ENCODE data around the gene AGL.
A peak's percentile ranks its signal among the peaks of the same experiment; 100 is the strongest.
"Not testable (repeated sequence)": the region's sequence is repeated elsewhere in the genome, so short reads cannot be mapped to it uniquely, and the experiment has no call there.

AGL gene

DNA sequence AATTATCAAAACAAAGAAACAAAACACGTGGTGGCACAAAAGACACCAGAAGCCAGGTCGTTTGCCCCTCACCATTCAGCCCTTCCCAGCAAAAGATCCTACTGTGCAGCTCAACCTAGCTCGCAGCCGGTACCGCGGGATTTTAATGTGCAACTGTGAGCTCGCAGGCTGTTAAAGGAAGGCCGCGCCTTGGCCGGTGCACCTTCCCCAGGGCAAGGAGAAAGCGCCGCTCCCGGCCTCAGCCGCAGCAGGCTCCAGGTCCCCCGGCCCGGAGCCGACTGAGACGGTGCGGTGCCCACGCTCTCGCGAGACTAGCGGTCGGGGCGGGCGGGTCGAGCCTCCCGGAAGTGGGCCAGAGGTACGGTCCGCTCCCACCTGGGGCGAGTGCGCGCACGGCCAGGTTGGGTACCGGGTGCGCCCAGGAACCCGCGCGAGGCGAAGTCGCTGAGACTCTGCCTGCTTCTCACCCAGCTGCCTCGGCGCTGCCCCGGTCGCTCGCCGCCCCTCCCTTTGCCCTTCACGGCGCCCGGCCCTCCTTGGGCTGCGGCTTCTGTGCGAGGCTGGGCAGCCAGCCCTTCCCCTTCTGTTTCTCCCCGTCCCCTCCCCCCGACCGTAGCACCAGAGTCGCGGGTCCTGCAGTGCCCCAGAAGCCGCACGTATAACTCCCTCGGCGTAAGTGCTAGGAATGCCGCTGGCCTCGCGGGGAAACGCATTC is at the start of gene AGL:
Gene AGL (plus strand): TSS at position 618 of the 715 bp plus-strand sequence. CDS start 682 bp downstream, outside the sequence.
- no peak for TF ChIP-seq GATA1 (IDR thresholded peaks at IDR 0.05; ENCODE audit: low read depth, low read length)
- TF ChIP-seq POLR2A (IDR thresholded peaks at IDR 0.05; ENCODE audit: low read length) = peak; percentile 76
- DNase-seq = peak; percentile 85 to 90

DNA sequence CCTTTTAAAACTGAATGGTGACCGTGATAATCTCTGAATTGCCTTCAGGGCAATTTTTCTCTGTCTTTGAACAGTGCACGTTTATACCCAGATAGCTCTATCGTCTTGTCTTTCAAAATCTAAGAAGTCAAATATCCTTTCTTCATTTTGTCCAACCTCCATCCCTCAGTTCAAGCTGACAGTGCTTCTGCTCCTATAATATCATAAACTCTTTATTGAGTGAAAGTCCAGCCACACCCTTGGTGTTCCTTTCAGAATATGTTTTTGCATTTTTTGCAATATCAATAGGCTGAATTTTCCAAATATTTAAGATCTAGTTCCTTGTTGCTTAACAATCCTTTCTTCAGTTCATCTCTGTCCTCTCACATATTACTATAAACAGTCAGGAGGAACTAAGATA is 48.6 kb upstream of the AGL start:
- no peak for DNase-seq
- no peak for TF ChIP-seq POLR2A (IDR thresholded peaks at IDR 0.05; ENCODE audit: low read length)
- TF ChIP-seq GATA1 (IDR thresholded peaks at IDR 0.05; ENCODE audit: low read depth, low read length) = no peak

DNA sequence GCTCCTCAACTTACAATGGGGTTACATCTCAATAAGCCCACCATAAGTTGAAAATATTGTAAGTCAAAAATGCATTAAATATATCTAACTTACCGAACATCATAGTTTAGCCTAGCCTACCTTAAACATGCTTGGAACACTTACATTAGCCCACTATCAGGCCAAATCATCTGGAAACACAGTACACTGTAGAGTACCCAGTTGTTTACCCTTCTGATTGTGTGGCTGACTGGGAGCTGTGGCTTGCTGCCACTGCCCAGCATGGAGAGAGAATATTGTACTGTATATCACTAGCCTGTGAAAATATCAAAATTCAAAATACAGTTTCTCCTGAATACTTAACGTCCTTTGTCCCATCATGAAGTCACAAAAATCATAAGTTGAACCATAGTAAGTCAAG is 43.3 kb upstream of the AGL start:
- DNase-seq = peak in 1 of 2 experiments; percentile 12
- TF ChIP-seq GATA1 (IDR thresholded peaks at IDR 0.05; ENCODE audit: low read depth, low read length) (no peak), POLR2A (IDR thresholded peaks at IDR 0.05; ENCODE audit: low read length) (no peak)

DNA sequence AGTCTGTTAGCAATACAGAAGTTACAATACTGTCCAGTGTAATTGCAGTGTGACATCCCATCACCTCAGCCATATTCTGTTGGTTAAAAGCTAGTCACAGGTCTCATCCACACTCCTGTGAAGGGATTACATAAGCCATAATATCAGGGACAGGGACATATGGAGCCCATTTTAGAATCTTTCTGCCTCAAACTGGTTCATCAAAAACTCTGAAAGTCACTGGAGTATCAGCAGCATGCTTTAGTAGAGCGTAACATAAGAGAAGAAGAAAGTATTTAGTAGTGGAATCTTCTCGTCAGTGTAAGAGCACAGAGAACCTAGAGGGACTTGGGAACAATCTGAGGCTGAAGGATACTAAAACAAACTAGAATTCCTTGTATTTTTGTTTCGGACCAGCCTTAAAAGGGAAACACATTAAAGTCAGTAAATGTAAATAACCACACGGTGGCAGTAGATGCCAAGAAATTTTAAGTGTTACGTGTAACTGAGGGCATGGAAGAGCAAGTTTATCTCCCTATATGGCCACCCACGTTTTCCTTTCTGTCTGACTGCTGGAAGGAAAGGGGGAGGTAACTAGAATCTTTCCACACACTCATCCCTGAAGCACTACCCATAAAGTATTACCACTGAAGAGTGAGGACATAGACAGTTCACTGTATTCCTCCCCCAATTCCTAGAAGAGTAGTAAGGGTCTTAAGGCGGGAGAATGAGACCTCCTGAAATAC is 41.6 kb upstream of the AGL start:
- peak; percentile 88 to 90 for DNase-seq

DNA sequence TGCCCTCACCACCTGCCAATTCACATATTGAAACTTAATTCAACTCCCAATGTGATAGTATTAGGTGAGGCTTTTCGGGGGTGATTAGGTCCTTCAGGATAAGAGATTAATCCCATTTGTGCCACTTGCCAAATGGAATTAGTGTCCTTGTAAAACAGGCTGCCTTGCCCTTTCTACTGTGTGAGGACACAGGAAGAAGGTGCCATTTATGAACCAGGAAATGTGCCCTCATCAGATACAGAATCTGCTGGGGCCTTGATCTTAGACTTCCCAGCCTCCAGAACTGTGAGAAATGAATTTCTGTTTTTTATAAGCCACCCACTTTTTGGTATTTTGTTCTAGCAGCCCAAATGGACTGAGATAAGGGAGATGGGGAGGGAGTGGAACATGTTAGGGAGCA is 39.1 kb upstream of the AGL start:
- DNase-seq = peak in 1 of 2 experiments; percentile 12
- TF ChIP-seq GATA1 (IDR thresholded peaks at IDR 0.05; ENCODE audit: low read depth, low read length) (no peak), POLR2A (IDR thresholded peaks at IDR 0.05; ENCODE audit: low read length) (no peak)

More for the DNA sequence above, 41.6 kb upstream of the AGL start:
- TF ChIP-seq POLR2A (IDR thresholded peaks at IDR 0.05; ENCODE audit: low read length) (no peak), GATA1 (IDR thresholded peaks at IDR 0.05; ENCODE audit: low read depth, low read length) (no peak)

DNA sequence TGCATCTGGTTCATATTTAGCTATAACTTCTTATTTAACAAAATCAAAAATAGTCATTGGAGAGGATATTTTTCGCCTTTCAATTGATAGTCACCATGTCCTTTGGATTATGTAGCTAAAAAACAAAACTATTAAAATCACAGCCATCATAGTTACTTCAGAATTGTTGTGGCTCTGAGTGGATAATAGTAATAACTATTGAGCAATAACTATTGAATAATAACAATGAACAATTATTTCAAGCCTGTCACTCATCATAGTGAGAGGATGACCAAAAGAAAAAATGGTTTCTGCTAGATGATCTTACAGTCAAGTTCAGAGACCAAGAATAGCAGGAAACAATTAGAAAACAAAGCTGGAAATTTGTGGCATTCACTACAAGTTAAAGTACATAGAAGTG is 38.4 kb upstream of the AGL start:
- DNase-seq = no peak
- TF ChIP-seq GATA1 (IDR thresholded peaks at IDR 0.05; ENCODE audit: low read depth, low read length) (no peak), POLR2A (IDR thresholded peaks at IDR 0.05; ENCODE audit: low read length) (no peak)

DNA sequence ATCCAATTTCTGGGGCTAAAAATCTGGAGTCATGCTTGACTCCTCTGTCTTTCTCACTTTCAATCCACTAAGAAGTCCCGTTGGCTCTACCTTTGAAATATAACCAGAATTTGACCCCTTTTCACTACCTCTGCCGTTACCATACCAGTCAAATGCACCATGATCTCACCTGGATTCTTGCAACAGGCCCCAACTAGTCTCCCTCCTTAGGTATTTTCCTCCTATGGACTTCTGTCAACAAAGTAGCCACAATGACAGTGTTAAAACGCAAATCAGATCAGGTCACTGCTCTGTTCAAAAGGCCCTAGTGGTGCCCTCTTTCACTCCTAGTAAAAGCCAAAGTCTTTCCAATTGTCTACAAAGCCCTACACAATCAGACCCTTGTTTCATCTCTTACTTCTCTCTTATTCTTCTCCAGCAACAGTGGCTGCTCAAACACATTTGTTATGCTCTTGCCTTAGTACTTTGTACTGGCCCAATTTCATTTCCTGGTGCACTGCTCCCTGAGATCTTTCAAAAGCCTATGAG is 35.7 kb upstream of the AGL start:
- no peak for TF ChIP-seq GATA1 (IDR thresholded peaks at IDR 0.05; ENCODE audit: low read depth, low read length)
- no peak for TF ChIP-seq POLR2A (IDR thresholded peaks at IDR 0.05; ENCODE audit: low read length)
- no peak for DNase-seq

DNA sequence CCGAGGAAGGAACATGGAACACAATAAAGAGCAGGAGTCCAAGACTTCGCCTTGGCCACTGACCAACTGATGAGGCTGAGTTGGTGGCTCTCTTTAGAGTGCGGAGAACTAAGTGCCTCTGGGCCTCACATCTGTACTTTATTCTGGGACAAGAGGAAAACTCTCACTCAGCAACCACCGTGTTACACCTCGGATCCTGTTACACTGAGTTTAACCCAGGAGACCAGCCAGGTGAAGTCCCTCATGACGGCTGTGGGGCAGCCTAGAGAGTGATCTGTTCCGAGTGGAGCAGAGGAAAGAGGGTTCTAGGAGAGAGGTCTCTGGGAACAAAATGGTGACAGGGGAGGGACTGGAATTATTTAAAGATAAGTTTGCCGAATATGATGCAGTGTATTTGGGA is 33.5 kb upstream of the AGL start:
- TF ChIP-seq POLR2A (IDR thresholded peaks at IDR 0.05; ENCODE audit: low read length) = no peak
- no peak for TF ChIP-seq GATA1 (IDR thresholded peaks at IDR 0.05; ENCODE audit: low read depth, low read length)

DNA sequence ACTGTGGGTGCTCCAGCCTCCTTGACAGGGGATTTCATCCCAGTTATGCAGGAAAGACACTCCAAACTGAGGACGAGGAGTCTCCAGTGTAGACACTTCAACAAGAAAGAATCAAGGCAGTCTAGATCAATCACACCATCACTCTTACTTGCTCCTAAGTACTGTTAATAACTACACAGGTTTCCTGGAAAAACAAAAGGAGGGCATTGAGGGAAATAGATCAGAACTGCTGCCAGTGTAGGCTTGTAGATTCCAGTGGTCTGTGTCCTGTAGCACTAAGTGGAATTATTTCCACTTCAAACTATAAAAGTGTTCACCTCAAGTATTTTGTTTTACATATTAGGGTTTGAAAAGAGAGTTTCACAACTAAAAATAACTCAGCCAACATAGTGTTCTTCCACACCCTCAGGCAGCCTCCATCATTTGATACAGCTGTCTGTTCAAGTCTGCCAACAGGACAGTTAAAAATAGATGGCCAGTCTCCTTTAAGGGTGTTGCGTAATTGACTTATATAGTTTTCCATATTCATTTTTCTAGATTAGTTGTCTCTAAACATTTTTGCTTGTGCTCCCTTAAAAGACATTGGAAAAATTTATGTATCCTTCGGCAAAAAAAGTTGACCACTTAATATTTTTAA is 32.0 kb upstream of the AGL start:
- no peak for TF ChIP-seq POLR2A (IDR thresholded peaks at IDR 0.05; ENCODE audit: low read length)
- TF ChIP-seq GATA1 (IDR thresholded peaks at IDR 0.05; ENCODE audit: low read depth, low read length) = no peak
- DNase-seq = no peak

More for the DNA sequence above, 33.5 kb upstream of the AGL start:
- DNase-seq = no peak

DNA sequence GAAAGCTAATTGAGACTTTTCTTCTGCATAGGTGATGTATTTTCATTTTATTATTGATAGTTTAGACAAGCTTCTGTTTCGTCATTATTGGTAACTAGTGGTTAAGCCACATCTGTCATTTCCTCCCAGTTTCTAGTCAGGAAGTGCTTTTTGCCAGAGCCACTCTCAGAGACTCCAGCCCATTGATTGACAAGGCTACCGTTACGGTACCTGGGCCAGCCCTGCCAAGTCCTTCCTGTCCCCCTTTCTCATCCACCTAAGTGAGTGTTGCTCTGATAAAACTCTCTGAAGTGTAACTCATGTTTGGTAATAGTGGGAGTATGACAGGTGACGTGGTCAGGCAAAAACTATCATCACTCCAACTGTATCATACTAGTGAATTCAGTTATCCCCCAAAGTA is 29.6 kb upstream of the AGL start:
- TF ChIP-seq GATA1 (IDR thresholded peaks at IDR 0.05; ENCODE audit: low read depth, low read length) = no peak
- no peak for TF ChIP-seq POLR2A (IDR thresholded peaks at IDR 0.05; ENCODE audit: low read length)
- DNase-seq = no peak

DNA sequence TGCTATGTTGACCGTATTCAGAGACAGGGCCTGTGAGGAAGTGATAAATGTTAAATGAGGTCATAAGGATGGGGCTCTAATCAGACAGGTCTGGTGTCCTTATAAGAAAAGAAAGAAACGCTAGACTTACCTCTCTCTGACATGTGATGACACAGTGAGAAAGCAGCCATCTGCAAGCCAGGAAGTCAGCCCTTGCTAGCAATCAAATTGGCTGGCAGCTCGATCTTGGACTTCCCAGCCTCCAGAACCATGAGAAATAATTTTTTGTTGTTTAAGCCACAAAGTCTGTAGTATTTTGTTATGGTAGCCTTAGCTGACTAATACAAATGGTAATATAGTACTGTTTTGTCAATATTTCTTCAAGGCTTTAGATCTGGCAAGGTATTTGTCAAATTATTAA is 25.1 kb upstream of the AGL start:
- TF ChIP-seq GATA1 (IDR thresholded peaks at IDR 0.05; ENCODE audit: low read depth, low read length) (no peak), POLR2A (IDR thresholded peaks at IDR 0.05; ENCODE audit: low read length) (no peak)
- DNase-seq = no peak

DNA sequence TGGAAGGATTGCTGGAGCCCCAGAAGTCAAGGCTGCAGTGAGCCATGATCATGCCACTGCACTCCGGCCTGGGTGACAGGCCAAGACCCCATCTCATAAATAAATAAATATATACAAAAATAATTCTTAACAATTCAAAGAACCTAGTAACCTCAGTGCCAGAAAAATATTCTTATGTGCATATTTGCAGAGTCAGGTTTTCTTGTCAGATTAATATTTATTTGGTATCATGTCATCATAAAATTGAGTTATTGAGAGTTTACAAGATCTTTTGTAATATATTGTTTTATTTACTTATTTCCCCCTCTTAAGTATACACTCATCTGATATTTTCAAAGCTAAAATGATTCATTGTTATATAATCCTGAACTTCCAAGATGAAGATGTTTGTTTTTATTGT is 24.5 kb upstream of the AGL start:
- no peak for DNase-seq
- TF ChIP-seq GATA1 (IDR thresholded peaks at IDR 0.05; ENCODE audit: low read depth, low read length) = no peak
- TF ChIP-seq POLR2A (IDR thresholded peaks at IDR 0.05; ENCODE audit: low read length) = no peak

DNA sequence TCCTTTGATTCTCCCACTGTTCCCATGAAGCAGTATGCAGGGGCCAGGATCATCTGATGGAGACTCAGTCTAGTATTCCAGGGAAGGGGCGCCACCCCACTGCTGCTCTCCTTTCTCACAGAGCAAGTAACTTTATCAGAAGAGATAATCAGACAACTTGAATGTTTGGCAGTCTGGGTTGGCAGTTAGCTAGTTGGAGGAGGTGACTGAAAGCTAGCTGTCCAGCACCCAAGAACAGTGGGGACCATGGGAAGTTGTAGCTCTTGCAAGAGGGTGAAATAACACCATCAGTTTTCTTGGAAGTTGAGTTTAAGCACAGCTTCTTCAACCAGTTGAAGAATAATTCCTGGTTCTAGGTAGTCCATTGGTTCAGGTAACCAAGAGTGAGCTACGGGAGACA is 22.2 kb upstream of the AGL start:
- TF ChIP-seq POLR2A (IDR thresholded peaks at IDR 0.05; ENCODE audit: low read length) = no peak
- TF ChIP-seq GATA1 (IDR thresholded peaks at IDR 0.05; ENCODE audit: low read depth, low read length) = no peak

DNA sequence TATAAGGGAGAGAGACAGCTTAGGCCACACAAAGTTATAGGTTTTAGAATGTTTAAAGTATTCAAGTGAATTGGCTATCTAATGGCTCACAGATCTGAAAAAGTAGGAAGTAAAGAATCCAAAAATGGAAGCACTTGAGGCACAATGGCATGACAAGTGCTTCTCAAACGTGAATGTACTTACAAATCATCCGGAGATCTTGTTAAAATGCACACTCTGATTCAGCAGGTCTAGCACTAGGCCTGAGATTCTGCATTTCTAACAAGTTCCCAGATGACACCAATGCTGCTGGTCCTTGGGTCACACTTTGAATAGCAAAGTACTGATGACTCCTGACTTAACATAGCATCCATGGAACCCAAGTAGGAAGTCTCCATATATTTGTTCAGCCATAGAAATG is 20.9 kb upstream of the AGL start:
- TF ChIP-seq POLR2A (IDR thresholded peaks at IDR 0.05; ENCODE audit: low read length) = no peak
- TF ChIP-seq GATA1 (IDR thresholded peaks at IDR 0.05; ENCODE audit: low read depth, low read length) = no peak
- DNase-seq = no peak

More for the DNA sequence above, 22.2 kb upstream of the AGL start:
- DNase-seq = peak in 1 of 2 experiments; percentile 40

DNA sequence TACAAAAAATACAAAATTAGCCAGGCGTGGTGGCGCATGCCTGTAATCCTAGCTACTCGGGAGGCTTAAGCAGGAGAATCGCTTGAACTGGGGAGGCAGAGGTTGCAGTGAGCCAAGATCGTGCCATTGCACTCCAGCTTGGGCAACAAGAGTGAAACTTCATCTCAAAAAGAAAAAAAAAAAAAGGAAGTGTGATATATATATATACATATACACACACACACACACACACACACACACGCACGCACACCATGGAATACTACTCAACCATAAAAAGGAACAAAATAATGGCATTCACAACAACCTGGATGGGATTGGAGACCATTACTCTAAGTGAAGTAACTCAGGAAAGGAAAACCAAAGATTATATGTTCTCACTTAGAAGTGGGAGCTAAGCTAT is 16.2 kb upstream of the AGL start:
- DNase-seq = not testable (repeated sequence)

DNA sequence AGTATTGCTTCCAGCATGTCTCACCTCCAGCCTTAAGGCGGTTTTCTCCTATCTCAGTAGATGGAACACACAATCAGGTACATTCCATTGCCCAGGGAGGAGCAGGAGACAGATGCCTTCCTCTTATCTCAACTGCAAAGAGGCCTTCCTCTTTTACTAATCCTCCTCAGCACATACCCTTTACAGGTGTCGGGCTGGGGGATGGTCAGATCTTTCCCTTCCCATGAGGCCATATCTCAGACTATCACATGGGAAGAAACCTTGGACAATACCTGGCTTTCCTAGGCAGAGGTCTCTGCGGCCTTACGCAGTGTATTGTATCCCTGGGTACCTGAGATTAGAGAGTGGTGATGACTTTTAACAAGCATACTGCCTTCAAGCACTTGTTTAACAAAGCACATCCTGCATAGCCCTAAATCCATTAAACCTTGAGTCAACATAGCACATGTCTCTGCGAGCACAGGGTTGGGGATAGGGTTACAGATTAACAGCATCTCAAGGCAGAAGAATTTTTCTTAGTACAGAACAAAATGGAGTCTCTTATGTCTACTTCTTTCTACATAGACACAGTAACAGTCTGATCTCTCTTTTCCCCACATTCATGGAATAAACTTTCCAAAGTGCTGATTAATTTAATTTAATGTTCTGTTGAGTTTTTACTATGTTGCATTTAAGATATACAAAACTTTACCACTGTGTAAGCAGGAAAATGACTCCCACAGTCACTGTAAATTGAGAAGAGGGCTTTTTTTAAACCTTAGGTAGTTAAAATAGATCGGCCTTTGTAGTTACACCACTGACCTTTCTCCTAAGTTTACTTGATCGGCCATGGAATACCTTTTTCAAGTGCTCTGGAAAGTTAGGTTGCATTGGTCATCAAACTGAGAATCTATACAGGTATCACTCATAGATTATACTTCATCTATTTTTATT is 13.7 kb upstream of the AGL start:
- DNase-seq = not testable (repeated sequence)

DNA sequence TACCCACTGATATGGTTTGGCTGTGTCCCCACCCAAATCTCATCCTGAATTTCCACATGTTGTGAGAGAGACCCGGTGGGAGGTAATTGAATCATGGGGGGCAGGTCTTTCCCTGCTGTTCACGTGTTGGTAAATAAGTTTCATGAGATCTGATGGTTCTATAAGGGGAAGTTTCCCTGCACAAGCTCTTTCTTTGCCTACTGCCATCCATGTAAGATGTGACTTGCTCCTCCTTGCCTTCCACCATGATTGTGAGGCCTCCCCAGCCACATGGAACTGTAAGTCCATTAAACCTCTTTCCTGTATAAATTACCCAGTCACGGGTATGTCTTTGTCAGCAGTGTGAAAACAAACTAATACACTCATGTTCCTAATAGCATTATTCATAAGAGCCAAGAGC is 9.8 kb upstream of the AGL start:
- DNase-seq = not testable (repeated sequence)
